A549 (cell line): ENCODE data around the gene ZC3H12D. TPM values are rescaled to one million over a fixed set of nuclear protein-coding genes. Genes with fewer than 3 reads are reported as not detected.

Experiments
- ATAC-seq, 2 experiments: fragments of 200-7000 bp in 1 of 2; fragments of >200 bp in 1 of 2; cut with Nextera tagmentation in 1 of 2; cut with Tn5 transposase in 1 of 2; 3 replicates each; pipeline versions ENCODE4 v1.8.0 to v1.9.1; 2018 to 2020; ENCODE audit warnings: mild to moderate bottlenecking in 1 of 2, moderate library complexity in 1 of 2
- CTCF ChIA-PET: fragments of 300-600 bp; sonication (Branson Sonifier 250); formaldehyde crosslinking; extraction: SDS; loops from one replicate; lab custom pipeline; 2021; ENCODE audit warnings: antibody characterized with exemption, inconsistent platforms; lab: Yijun Ruan, JAX
- POLR2A ChIA-PET: fragments of 350-600 bp; formaldehyde crosslinking; extraction: SDS; loops from one replicate; lab custom pipeline; 2021; ENCODE audit warnings: antibody characterized with exemption, inconsistent platforms; lab: Yijun Ruan, JAX
- DNase-seq, 2 experiments: peaks; one replicate each; pipeline versions ENCODE4 v3.0.0 to v3.0.0-alpha.2; 2011 to 2016; ENCODE audit warnings: low read depth in 1 of 2, low spot score in 1 of 2
- FAIRE-seq: peaks from 2 replicates; lab custom pipeline; 2011; peaks lifted over from hg19 to GRCh38; lab: Jason Lieb, UNC
- H3K27ac ChIP-seq, 2 experiments: fragments of >200 bp; sonication (Bioruptor Twin); formaldehyde crosslinking; 3 replicates each; pipeline ENCODE4 v1.5.1; 2016 to 2017
- H3K4me1 ChIP-seq: fragments of >200 bp; sonication (Bioruptor Twin); formaldehyde crosslinking; 3 replicates; pipeline ENCODE4 v1.6.1; 2016
- H3K4me2 ChIP-seq: fragments of >200 bp; sonication (Bioruptor Twin); formaldehyde crosslinking; 3 replicates; pipeline ENCODE4 v1.6.1; 2016
- H3K4me3 ChIP-seq: fragments of >200 bp; sonication (Bioruptor Twin); formaldehyde crosslinking; 3 replicates; pipeline ENCODE4 v1.5.1; 2016
- H3K9me3 ChIP-seq: fragments of >200 bp; sonication (Bioruptor Twin); formaldehyde crosslinking; 3 replicates; pipeline ENCODE4 v1.6.1; 2016
- CBX8 ChIP-seq: fragments of 200-600 bp; sonication (generic); IDR thresholded peaks from 2 replicates; pipeline ENCODE4 v1.6.1; 2016
- CTCF ChIP-seq: fragments of >200 bp; sonication (Bioruptor Twin); formaldehyde crosslinking; IDR thresholded peaks from 3 replicates; pipeline ENCODE4 v1.5.1; 2016
- E2F6 ChIP-seq: IDR thresholded peaks from 2 replicates; pipeline ENCODE4 v1.6.1; 2012; ENCODE audit warnings: low read depth, borderline replicate concordance
- EHF ChIP-seq: fragments of 250-450 bp; sonication (Bioruptor Pico); IDR thresholded peaks from 2 replicates; pipeline ENCODE4 v1.5.0; 2020; ENCODE audit warnings: mild to moderate bottlenecking
- ELK1 ChIP-seq: fragments of 150-350 bp; IDR thresholded peaks from 2 replicates; pipeline ENCODE4 v1.6.1; 2014; ENCODE audit warnings: low read depth, mild to moderate bottlenecking, low read length
- EP300 ChIP-seq, 2 experiments: fragments of >200 bp; sonication (Bioruptor Twin); formaldehyde crosslinking; IDR thresholded peaks; 2 replicates in 1 of 2; 3 replicates in 1 of 2; pipeline ENCODE4 v1.6.1; 2016 to 2017
- FOSL2 ChIP-seq, 2 experiments: fragments of 450-650 bp in 1 of 2; fragments of >200 bp in 1 of 2; sonication (Bioruptor Twin) in 1 of 2; formaldehyde crosslinking; IDR thresholded peaks; 2 replicates each; pipeline versions ENCODE4 v1.5.0 to v1.6.1; 2016 to 2020; ENCODE audit warnings: mild to moderate bottlenecking in 1 of 2, moderate library complexity in 1 of 2
- HDAC2 ChIP-seq: fragments of 200-600 bp; sonication (generic); IDR thresholded peaks from 2 replicates; pipeline ENCODE4 v1.6.1; 2016
- HEYL ChIP-seq: fragments of 250-450 bp; sonication (Bioruptor Pico); IDR thresholded peaks from 2 replicates; pipeline ENCODE4 v1.8.0; 2021; ENCODE audit warnings: mild to moderate bottlenecking, moderate library complexity
- JUN ChIP-seq, 2 experiments: fragments of >200 bp; sonication (Bioruptor Twin); formaldehyde crosslinking; IDR thresholded peaks; 2 replicates in 1 of 2; 3 replicates in 1 of 2; pipeline ENCODE4 v1.6.1; 2016 to 2017
- JUNB ChIP-seq: fragments of >200 bp; sonication (Bioruptor Twin); formaldehyde crosslinking; IDR thresholded peaks from 2 replicates; pipeline ENCODE4 v1.6.1; 2016
- MAFK ChIP-seq: fragments of 450-650 bp; IDR thresholded peaks from 2 replicates; pipeline ENCODE4 v1.6.1; 2014; ENCODE audit not compliant: partially characterized antibody
- MAX ChIP-seq: IDR thresholded peaks from 2 replicates; pipeline ENCODE4 v1.6.1; 2012
- NR3C1 ChIP-seq: fragments of >200 bp; sonication (Bioruptor Twin); formaldehyde crosslinking; IDR thresholded peaks from 3 replicates; pipeline ENCODE4 v1.6.1; 2017
- POLR2A ChIP-seq: IDR thresholded peaks from 2 replicates; pipeline ENCODE4 v1.6.1; 2012; ENCODE audit warnings: mild to moderate bottlenecking, low read length
- POLR2AphosphoS2 ChIP-seq: conservative IDR thresholded peaks from 2 replicates; pipeline ENCODE4 v1.6.1; 2012; ENCODE audit warnings: low read length, improper control_type of control experiment, inconsistent platforms
- RAD21 ChIP-seq, 2 experiments: fragments of >200 bp in 1 of 2; sonication (Bioruptor Twin) in 1 of 2; formaldehyde crosslinking in 1 of 2; IDR thresholded peaks in 1 of 2; conservative IDR thresholded peaks in 1 of 2; 2 replicates in 1 of 2; 3 replicates in 1 of 2; pipeline ENCODE4 v1.6.1; 2012 to 2018; ENCODE audit warnings: inconsistent platforms in 1 of 2
- RCOR1 ChIP-seq: fragments of 150-350 bp; IDR thresholded peaks from 2 replicates; pipeline ENCODE4 v1.6.1; 2014; ENCODE audit warnings: antibody characterized with exemption, low read length, low read depth
- REST ChIP-seq: fragments of 200-600 bp; sonication (generic); IDR thresholded peaks from 2 replicates; pipeline ENCODE4 v1.6.1; 2016; ENCODE audit warnings: antibody characterized with exemption, mild to moderate bottlenecking, moderate library complexity
- RNF2 ChIP-seq: fragments of 200-600 bp; sonication (generic); IDR thresholded peaks from 2 replicates; pipeline ENCODE4 v1.6.1; 2016; ENCODE audit warnings: low read depth, mild to moderate bottlenecking, antibody characterized with exemption, moderate library complexity, borderline replicate concordance
- SMC3 ChIP-seq: fragments of >200 bp; sonication (Bioruptor Twin); formaldehyde crosslinking; IDR thresholded peaks from 3 replicates; pipeline ENCODE4 v1.6.1; 2018; ENCODE audit warnings: inconsistent platforms
- SREBF2 ChIP-seq: fragments of 450-650 bp; IDR thresholded peaks from 2 replicates; pipeline ENCODE4 v1.6.1; 2014; ENCODE audit warnings: mild to moderate bottlenecking, moderate library complexity
- ZFP36 ChIP-seq: fragments of 450-650 bp; IDR thresholded peaks from 2 replicates; pipeline ENCODE4 v1.6.1; 2014; ENCODE audit warnings: borderline replicate concordance; ENCODE audit not compliant: partially characterized antibody
- ZNF302 ChIP-seq: fragments of 250-450 bp; sonication (Bioruptor Pico); IDR thresholded peaks from 2 replicates; pipeline ENCODE4 v1.9.0; 2021; ENCODE audit warnings: inconsistent platforms, mild to moderate bottlenecking, moderate library complexity
- ZSCAN20 ChIP-seq: fragments of 250-450 bp; sonication (Bioruptor Pico); IDR thresholded peaks from 2 replicates; pipeline ENCODE4 v1.8.0; 2022; ENCODE audit warnings: mild to moderate bottlenecking, moderate library complexity
- WGBS: methylation state at CpG from one replicate; pipeline ENCODE4 v1.1.6; 2017; ENCODE audit errors: missing lambda C conversion rate; 5-methylcytosine and 5-hydroxymethylcytosine counted together
- polyA plus RNA-seq, 4 experiments: library from polyadenylated mRNA; depleted of rRNA in 3 of 4; stranded (reverse); fragments of >200 nt; fragmentation: RNase III in 1 of 4; extraction: RNeasy Plus Mini Kit Qiagen cat#74134 plus additional on column Dnase treatment in 1 of 4; gene quantifications; 2 replicates in 3 of 4; 3 replicates in 1 of 4; pipeline ENCODE4 v1.2.3, GENCODE V29; 2011 to 2017

ZC3H12D gene
- polyA plus RNA-seq, 2 of the 4 experiments (the other 2 are of a cell fraction), result 0.04 to 0.12 TPM

- Histone ChIP-seq H3K4me2 (no peak overlapping the region), H3K4me3 (no peak overlapping the region), H3K9me3 (no peaks in the 10 kb centered on the region), H3K27ac (no peak overlapping the region), H3K4me1 (0 out of 3 replicates have a peak, but pooled peaks cover 3% of the 10 kb centered on the region)
- ATAC-seq, result no peak
- 45% methylated on average over 2 of the region's 2 CpGs for WGBS
- DNase-seq, result no peak
- ChIA-PET POLR2A (no interaction called here), CTCF (interaction anchor here (1.0 to 4.5 kb wide), 8 partner anchors 13 to 874 kb away, joined by 3 to 118 read pairs (median 10); no protein-coding TSS in a partner anchor)
- no peak for FAIRE-seq
- TF ChIP-seq POLR2A (no peak), ZNF302 (no peak), CBX8 (no peak), MAFK (no peak), ZFP36 (no peak), NR3C1 (no peak), ELK1 (no peak), FOSL2 (IDR thresholded peaks at IDR 0.05) (no peak), FOSL2 (CRISPR knock-in tag; IDR thresholded peaks at IDR 0.05) (no peak), POLR2AphosphoS2 (no peak), EHF (no peak), JUNB (no peak), E2F6 (no peak), HDAC2 (no peak), JUN (IDR thresholded peaks at IDR 0.05) (no peak), ZSCAN20 (CRISPR knock-in tag) (no peak), SREBF2 (no peak), RNF2 (no peak), RCOR1 (no peak)
These were observed 51.4 kb downstream of the ZC3H12D start for GRCh38 chr6:149433405-149433804.

GRCh38 chr6:149431905-149432775 is 52.7 kb downstream of the ZC3H12D start:
- no peak for TF ChIP-seq MAFK
- TF ChIP-seq RAD21 (conservative IDR thresholded peaks at IDR 0.05 in 1 of 2, IDR thresholded peaks at IDR 0.05 in 1 of 2), result peak; percentile 96 to 97
- no peak for TF ChIP-seq REST
- no peak for TF ChIP-seq EHF
- TF ChIP-seq E2F6, result no peak
- no peak for TF ChIP-seq RCOR1
- TF ChIP-seq MAX, result 0 out of 2 replicates have a peak, but pooled peaks have one; percentile 17
- no peak for TF ChIP-seq EP300 (IDR thresholded peaks at IDR 0.05)
- peak; percentile 84 for TF ChIP-seq CTCF
- no peak for TF ChIP-seq NR3C1
- TF ChIP-seq SMC3, result peak; percentile 93
- no peak for TF ChIP-seq HEYL (CRISPR knock-in tag)
- POLR2A ChIA-PET, result interaction anchor here (0.7 to 1.1 kb wide), 2 partner anchors 33 to 400 kb away, joined by 3 to 4 read pairs; no protein-coding TSS in a partner anchor
- ATAC-seq, result peak; percentile 96 to 98

More at GRCh38 chr6:149431905-149432775, 52.7 kb downstream of the ZC3H12D start:
- H3K4me3 ChIP-seq, result no peak overlapping the region
- DNase-seq (peak; percentile 79 to 80), FAIRE-seq (no peak)
- H3K9me3 ChIP-seq, result no peaks in the 10 kb centered on the region
- H3K4me1 ChIP-seq, result 0 out of 3 replicates have a peak, but pooled peaks cover 3% of the 10 kb centered on the region
- CTCF ChIA-PET, result interaction anchor here (0.5 to 4.5 kb wide), 67 partner anchors 9 to 872 kb away, joined by 3 to 118 read pairs (median 5); partner anchors contain the start of gene TAB2
- peak overlapping the region; percentile 66 for H3K4me2 ChIP-seq
- peak overlapping the region; percentile 48 to 69 for H3K27ac ChIP-seq
- 15% methylated on average over 17 of the region's 19 CpGs for WGBS
